ENCODE results near the gene PRAF2.

DNA sequence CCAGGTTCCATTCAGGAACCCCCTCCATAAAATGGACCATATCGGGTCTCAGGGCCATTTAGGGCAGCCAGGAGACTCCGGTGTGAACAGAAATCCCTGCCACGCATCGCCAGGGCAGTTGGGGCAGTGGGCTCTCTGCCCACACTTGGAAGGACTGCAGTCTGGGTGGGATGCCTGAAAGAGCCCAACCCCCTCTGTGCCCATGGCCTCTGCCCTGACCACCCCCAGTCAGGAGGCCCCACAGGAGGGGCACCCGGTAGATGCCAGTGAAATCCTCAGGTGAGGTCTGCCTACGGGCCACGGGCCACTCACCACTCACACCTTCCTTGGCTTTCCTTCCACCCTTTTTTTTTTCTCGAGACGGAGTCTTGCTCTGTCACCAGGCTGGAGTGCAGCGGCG is 4.8 kb downstream of the PRAF2 start:
- TF ChIP-seq, protein P1, sequence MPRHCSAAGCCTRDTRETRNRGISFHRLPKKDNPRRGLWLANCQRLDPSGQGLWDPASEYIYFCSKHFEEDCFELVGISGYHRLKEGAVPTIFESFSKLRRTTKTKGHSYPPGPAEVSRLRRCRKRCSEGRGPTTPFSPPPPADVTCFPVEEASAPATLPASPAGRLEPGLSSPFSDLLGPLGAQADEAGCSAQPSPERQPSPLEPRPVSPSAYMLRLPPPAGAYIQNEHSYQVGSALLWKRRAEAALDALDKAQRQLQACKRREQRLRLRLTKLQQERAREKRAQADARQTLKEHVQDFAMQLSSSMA (CRISPR knock-in tag; IDR thresholded peaks at IDR 0.05), result no peak
- TF ChIP-seq, protein P2, sequence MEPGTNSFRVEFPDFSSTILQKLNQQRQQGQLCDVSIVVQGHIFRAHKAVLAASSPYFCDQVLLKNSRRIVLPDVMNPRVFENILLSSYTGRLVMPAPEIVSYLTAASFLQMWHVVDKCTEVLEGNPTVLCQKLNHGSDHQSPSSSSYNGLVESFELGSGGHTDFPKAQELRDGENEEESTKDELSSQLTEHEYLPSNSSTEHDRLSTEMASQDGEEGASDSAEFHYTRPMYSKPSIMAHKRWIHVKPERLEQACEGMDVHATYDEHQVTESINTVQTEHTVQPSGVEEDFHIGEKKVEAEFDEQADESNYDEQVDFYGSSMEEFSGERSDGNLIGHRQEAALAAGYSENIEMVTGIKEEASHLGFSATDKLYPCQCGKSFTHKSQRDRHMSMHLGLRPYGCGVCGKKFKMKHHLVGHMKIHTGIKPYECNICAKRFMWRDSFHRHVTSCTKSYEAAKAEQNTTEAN (CRISPR knock-in tag; conservative IDR thresholded peaks at IDR 0.05), result no peak
- no peak for TF ChIP-seq PRPF4 (IDR thresholded peaks at IDR 0.05; ENCODE audit: low read depth, low read length, poor library complexity, severe bottlenecking)
- TF ChIP-seq, protein P3, sequence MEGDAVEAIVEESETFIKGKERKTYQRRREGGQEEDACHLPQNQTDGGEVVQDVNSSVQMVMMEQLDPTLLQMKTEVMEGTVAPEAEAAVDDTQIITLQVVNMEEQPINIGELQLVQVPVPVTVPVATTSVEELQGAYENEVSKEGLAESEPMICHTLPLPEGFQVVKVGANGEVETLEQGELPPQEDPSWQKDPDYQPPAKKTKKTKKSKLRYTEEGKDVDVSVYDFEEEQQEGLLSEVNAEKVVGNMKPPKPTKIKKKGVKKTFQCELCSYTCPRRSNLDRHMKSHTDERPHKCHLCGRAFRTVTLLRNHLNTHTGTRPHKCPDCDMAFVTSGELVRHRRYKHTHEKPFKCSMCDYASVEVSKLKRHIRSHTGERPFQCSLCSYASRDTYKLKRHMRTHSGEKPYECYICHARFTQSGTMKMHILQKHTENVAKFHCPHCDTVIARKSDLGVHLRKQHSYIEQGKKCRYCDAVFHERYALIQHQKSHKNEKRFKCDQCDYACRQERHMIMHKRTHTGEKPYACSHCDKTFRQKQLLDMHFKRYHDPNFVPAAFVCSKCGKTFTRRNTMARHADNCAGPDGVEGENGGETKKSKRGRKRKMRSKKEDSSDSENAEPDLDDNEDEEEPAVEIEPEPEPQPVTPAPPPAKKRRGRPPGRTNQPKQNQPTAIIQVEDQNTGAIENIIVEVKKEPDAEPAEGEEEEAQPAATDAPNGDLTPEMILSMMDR (CRISPR knock-in tag; IDR thresholded peaks at IDR 0.05), result no peak
- no peak for TF ChIP-seq PAF1 (CRISPR knock-in tag; IDR thresholded peaks at IDR 0.05)
- TF ChIP-seq SRF (IDR thresholded peaks at IDR 0.05; ENCODE audit: low read depth, low read length), result no peak
- TF ChIP-seq ZNF253 (CRISPR knock-in tag; IDR thresholded peaks at IDR 0.05; ENCODE audit: borderline replicate concordance), result no peak
